Testis (tissue), 2 donors: ENCODE measurements around the gene TMEM182.

Source experiments
- POLR2A ChIP-seq: fragments of 450-650 bp; IDR thresholded peaks from one replicate; pipeline ENCODE4 v1.6.1; 2017; ENCODE audit warnings: antibody characterized with exemption, mild to moderate bottlenecking, moderate library complexity
- TF ChIP-seq, protein P1 (sequence below), 3 experiments: fragments of 450-650 bp in 2 of 3; fragments of 200-600 bp in 1 of 3; sonication (generic) in 1 of 3; IDR thresholded peaks; one replicate each; pipeline ENCODE4 v1.5.1; 2016 to 2019; ENCODE audit warnings: antibody characterized with exemption in 3 of 3, mild to moderate bottlenecking in 2 of 3, moderate library complexity in 1 of 3

GRCh38 chr2:102848366-102848839 lies 86.6 kb downstream of the TMEM182 start:
- TF ChIP-seq, protein P1, sequence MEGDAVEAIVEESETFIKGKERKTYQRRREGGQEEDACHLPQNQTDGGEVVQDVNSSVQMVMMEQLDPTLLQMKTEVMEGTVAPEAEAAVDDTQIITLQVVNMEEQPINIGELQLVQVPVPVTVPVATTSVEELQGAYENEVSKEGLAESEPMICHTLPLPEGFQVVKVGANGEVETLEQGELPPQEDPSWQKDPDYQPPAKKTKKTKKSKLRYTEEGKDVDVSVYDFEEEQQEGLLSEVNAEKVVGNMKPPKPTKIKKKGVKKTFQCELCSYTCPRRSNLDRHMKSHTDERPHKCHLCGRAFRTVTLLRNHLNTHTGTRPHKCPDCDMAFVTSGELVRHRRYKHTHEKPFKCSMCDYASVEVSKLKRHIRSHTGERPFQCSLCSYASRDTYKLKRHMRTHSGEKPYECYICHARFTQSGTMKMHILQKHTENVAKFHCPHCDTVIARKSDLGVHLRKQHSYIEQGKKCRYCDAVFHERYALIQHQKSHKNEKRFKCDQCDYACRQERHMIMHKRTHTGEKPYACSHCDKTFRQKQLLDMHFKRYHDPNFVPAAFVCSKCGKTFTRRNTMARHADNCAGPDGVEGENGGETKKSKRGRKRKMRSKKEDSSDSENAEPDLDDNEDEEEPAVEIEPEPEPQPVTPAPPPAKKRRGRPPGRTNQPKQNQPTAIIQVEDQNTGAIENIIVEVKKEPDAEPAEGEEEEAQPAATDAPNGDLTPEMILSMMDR (IDR thresholded peaks at IDR 0.05), result no peak
- TF ChIP-seq POLR2A, result no peak
